GM18517 (cell line): Measurements from ENCODE around the gene NR5A1.

Experiments used
- ATAC-seq: cut with Tn5 transposase; IDR thresholded peaks from one replicate; pipeline ENCODE4 v1.9.1; 2021; ENCODE audit warnings: mild to moderate bottlenecking, moderate library complexity; ENCODE audit not compliant: unreplicated experiment

The NR5A1 gene

DNA sequence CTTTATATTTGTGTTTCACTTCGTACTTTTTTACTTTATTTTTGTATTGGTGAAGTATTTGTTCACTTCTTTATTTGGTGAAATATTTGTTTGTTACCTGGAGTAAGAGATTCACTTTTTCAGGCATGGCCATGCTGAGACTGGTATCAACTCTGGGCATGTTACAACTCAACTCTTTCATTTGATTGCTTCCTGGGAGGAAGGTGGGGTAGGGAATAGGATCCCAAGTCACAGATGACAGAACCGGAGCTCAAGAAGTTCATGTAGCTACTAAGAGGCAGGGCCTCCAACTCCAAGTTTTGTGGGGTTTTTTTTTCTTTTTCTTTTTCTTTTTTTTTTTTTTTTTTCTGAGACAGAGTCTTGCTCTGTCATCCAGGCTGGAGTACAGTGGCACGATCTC, 63.0 kb downstream of the NR5A1 start:
- ATAC-seq: no peak

DNA sequence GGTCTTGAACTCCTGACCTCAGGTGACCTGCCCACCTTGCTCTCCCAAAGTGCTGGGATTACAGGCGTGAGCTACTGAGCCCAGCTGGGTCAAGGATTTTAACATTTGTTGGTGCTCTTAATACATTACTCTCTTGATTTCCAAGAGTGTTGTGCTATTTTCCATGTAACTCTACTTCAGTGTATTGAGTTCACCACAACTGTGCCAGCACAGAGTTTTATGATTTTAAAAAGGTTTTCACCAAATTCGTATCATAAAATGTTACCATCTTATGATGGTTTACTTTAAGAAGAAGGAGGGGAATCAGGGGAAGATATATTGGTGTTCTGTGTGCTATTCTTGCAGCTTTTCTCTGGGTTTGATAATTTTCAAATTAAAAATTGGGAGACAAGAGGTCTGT, 63.6 kb downstream of the NR5A1 start:
- no peak for ATAC-seq

DNA sequence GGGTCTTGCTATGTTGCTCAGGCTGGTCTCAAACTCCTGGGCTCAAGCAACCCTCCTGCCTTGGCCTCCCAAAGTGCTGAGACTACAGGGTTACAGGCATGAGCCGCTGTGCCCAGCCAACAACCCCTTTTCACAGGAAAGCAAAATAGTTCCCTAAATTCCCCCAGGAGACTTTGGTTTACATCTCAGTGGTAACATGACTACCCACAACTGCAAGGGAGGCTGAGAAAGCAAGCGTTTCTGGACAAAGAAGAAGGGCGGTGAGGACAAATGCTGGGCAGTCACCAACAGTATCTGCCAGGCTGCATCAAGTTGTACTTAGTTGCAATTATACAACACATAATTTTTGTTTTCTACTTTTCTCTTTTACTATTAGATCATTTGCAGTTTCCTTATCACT, 64.4 kb downstream of the NR5A1 start:
- no peak for ATAC-seq

DNA sequence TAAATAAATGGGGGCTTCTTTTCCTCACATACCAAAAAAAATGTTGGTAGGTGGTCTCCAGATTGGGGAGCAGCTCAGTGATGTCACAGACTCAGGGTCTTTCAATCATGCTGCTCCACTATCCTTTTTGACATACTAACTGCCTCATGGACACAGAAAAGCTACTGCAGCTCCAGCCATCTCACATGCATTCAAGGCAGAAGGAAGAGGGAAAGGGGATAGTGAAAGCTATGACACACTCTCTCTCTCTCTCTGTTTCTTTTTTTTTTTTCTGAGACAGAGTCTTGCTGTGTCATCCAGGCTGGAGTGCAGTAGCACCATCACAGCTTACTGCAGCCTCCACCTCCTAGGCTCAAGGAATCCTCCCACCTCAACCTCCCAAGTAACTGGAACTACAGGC, 64.8 kb downstream of the NR5A1 start:
- ATAC-seq: no peak

DNA sequence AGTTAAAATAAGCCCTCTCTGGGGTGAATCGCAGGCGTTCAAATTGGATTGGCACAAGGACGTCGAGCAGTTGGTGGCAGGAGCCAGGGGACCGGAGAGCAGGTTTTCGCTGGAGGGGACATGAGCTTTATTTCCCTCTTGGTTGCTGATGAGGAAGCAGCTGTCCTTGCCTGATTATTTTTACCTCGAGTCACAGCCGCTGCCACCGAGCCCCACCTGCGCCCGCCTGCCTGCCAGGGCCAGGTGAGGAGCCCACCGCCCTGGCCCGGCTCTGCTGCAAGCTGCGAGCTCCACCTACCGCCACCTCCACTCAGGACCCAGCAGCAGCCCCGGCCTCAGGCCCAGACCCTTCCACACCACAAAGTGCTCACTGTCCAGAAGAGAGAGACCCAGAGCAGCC, 65.9 kb downstream of the NR5A1 start:
- ATAC-seq: no peak

DNA sequence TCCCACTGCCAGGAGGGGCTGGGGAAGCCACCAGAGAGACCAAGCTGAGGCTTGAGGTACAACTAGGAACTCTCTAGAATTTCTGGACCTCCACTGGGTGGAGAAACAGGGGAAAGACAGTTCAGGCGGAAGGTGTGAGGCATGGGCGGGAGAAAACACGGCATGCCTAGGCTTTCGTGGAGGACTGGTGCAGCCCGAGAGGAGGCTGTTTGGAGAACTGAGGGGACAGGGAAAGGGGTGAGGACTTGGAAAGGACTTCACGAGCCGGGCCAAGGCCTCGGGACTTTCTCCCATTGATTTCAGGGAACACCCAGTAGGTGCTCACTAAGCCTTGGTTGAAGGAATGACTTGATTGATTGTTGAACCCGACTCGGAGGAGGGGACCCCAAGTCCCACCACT, 66.4 kb downstream of the NR5A1 start:
- no peak for ATAC-seq

DNA sequence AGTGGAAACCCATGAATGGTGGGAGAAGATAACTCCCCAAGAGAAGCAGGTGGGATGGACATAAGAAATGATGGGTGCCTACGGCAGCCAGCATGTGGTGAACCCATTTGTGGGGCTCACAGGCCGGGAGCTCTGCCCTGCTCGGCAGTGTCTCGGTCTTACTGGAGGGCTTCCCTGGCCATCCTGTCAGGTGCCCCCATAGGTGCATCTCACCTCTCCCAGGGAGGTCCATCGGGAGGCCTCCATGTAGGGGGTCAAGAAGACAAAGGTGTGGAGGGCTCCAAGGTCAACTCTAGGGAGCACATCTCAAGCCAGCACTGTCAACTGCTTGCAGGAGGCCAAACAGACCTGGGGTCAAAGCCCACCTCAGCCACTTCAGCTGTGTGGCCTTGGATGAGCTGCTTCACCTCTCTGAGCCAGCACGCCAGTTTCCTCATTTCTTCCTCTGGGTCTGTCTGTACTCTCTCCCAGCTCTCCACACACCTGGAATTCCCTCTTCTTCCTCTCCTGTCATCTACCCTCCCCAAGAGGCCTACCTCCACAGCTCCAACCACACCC, 67.4 kb downstream of the NR5A1 start:
- ATAC-seq: no peak

DNA sequence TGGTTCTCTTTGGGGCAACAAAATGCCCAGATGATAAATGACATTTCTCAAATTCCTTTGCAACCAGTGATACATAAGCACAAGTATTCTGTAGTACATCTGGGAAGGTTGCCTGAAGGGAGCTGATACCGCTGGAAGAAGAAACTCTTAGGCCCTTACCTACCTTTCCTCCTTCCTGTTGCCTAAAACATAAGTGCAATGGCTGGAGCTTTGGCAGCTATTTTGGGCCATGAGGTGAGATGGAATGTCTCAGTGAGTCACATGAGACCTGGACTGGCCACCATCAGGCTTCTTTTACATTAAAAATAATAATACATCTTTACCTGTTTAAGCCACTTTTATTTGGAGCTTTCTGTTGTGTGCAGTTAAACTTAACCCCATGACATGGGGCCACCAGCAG, 68.1 kb downstream of the NR5A1 start:
- no peak for ATAC-seq

DNA sequence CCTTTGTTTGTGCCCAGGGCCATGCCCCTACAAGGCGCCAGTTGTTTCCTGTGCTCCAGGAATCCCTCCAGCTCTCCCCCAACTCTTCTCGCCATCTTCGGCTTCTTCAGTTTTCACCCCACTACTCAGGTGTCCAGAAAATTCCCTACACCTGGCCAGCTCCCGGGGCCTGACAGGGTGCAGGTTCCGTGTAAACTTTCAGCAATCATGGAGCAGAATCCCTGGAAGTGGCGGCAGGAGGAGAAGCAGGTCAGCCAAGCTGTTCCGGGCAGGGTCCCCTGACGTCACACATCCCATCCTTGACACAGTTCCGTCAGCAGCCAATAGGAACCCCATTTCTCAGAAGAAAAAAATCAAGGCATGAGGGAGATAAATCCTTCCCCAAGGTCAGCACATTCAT, 69.1 kb downstream of the NR5A1 start:
- ATAC-seq: no peak

DNA sequence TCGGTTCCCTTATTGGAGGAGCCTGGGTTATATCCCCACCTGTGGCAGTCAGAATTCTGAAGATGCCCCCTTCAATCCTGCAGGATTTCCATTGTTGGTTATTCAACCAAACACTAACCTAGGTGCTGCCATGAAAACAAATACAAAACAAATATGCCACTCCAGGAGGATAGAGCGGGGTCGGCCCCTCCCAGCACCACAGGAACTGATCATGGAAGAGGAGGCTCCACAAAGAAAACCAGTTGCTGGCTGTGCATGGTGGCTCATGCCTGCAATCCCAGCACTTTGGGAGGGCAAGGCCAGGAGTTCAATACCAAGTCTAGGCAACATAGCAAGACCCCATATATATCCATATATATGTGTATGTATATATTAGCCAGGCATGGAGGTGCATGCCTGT, 70.1 kb downstream of the NR5A1 start:
- no peak for ATAC-seq

DNA sequence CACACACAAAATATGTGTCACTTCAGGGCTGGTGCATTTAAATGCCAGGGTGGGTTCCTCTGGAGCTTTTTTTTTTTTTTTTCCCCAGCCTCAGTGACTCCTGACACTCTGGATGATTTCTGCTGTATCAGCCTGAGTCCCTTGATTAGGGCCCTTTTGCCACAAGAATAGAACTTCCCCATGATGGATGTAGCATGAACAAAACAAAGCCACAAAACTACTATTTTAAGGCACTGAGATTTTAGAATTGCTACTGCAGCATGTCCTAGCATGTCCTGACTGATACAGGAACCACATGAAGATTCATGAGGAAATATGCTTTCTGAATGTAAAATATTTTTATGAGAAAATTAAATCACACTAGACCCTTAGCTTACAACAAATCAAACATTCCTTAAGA, 70.9 kb downstream of the NR5A1 start:
- no peak for ATAC-seq
